ENCODE measurements around the gene GOLIM4.

DNA sequence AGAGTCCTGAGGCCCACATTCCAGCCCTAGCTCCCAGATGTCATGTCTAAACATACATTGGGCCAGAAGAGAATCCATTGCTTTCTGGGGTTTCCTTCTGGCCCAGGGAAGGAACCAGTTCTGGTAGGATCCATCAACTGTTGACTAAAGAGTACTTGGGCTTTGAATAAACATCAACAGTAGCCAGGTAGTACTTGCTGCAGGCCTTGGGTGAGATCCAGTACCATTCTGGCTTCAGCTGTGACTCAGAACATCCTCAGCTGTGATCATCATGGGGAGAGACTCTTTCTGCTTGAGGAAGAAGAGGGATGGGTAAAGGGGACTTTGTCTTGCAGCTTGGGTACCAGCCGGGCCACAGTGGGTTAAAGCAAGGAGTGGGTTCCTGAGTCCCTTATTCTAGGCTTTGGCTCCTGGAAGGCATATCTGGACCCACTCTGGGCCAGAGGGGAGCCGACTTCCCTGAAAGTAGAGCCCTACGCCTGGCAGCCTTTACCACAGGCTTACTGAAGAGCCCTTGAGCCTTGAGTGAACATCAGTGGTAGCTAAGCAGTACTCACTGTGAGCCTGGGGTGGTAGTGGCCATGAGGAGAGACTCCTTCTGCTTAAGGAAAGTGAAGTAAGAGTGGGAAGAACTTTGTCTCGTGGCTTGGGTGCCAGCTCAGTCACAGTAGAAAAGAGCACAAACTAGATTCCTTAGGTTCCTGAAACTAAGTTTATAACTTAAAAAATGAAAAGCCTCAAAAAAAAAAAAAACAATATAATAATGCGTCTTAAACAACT is 128.3 kb downstream of the GOLIM4 start:
- no peak for TF ChIP-seq POLR2A (IDR thresholded peaks at IDR 0.05)
- TF ChIP-seq CTCF (IDR thresholded peaks at IDR 0.05), result no peak
